Mucosa of rectum (tissue), 2 donors: ENCODE data around the gene TNFRSF21.
A peak's percentile ranks its signal among the peaks of the same experiment; 100 is the strongest.
"Not testable (repeated sequence)": the region's sequence is repeated elsewhere in the genome, so short reads cannot be mapped to it uniquely, and the experiment has no call there.

Experiments used
- H3K27ac ChIP-seq, 2 donors: one replicate each; pipeline ENCODE4 v1.7.0; 2013; ENCODE audit warnings: inconsistent platforms in 2 of 2, low read depth in 2 of 2, low read length in 2 of 2
- H3K27me3 ChIP-seq, 2 donors: one replicate each; pipeline ENCODE4 v1.7.0; 2013; ENCODE audit warnings: low read length in 2 of 2; ENCODE audit not compliant: control insufficient read depth in 2 of 2, insufficient read depth in 2 of 2
- H3K36me3 ChIP-seq, 2 donors: one replicate each; pipeline ENCODE4 v1.7.0; 2013; ENCODE audit warnings: low read length in 2 of 2; ENCODE audit not compliant: control insufficient read depth in 2 of 2, insufficient read depth in 2 of 2
- H3K4me1 ChIP-seq, 2 donors: one replicate each; pipeline ENCODE4 v1.7.0; 2013; ENCODE audit warnings: low read length in 2 of 2, mild to moderate bottlenecking in 1 of 2; ENCODE audit not compliant: control insufficient read depth in 2 of 2, insufficient read depth in 2 of 2
- H3K4me3 ChIP-seq, 2 donors: one replicate each; pipeline ENCODE4 v1.7.0; 2013; ENCODE audit warnings: low read length in 2 of 2
- H3K9ac ChIP-seq, 2 donors: one replicate each; pipeline ENCODE4 v1.7.0; 2013; ENCODE audit warnings: low read length in 2 of 2, low read depth in 1 of 2, mild to moderate bottlenecking in 1 of 2
- H3K9me3 ChIP-seq, 2 donors: one replicate each; pipeline ENCODE4 v1.7.0; 2013; ENCODE audit warnings: low read length in 2 of 2; ENCODE audit not compliant: control insufficient read depth in 2 of 2
- donor health status: healthy.
- donor health status: Normal muscosa, but diverticular disease.

Gene TNFRSF21

DNA sequence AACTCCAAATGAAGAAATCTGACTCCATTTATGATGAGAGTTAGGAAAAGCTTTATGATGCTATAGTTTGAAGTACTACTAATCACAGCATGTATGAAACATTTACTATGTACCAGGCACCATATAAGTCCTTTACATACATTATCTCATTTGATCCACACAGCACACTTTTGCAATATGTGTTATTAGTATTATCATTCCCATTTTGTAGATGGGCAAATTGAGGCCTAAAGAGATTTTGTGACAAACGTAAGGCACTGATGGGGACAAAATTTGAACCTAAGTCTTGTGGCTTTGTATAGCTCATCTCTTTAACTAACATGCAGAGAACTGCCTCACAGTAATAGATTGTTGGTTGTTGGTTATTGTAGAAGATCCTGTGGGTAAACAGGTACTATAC, 14.2 kb upstream of the TNFRSF21 start:
- Histone ChIP-seq H3K27me3 (no peaks in the 10 kb centered on the region), H3K4me1 (no peaks in the 10 kb centered on the region), H3K9ac (no peak overlapping the region), H3K27ac (no peak overlapping the region), H3K9me3 (no peaks in the 10 kb centered on the region), H3K4me3 (no peak overlapping the region), H3K36me3 (no peaks in the 10 kb centered on the region)

DNA sequence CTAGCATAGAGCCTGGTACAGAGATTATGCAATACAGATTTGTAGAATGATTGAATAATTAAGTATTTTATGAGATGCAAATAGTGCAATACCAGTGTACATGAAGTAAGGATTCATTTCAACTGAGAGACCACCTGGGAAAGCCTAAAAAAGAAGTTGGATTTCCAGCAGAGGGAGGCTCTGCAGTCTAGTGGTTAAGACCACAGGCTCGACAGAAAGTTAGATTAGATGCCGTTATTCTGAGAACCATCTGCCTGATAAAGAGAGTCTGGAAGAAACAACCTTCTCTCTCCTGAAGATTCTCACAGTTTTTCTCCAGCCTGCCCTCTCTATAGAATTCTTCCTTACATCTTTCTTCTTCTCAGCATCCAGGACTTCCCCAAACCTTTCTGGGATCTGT, 13.6 kb upstream of the TNFRSF21 start:
- Histone ChIP-seq H3K4me3 (no peak overlapping the region), H3K4me1 (no peaks in the 10 kb centered on the region), H3K27me3 (no peaks in the 10 kb centered on the region)

DNA sequence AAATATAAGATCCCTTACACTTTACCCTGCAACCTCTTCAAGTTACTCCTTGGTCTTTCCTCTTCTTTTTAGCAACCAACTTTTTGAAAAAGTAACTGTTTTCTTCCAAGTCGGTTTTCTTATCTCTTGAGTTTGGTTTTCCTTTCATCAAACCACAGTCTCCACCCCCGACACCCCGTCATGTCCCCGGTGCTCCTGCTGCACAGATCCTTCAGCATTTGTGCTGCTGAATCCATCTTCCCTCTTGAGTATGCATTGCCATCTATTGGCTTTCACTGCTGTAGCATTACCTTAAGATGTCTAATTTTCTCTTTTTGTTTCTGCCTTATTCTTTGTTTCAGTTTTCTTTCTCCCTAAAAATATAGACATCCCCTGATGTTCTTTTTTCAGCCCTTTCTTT, 11.9 kb upstream of the TNFRSF21 start:
- no peaks in the 10 kb centered on the region for H3K36me3 ChIP-seq
- no peaks in the 10 kb centered on the region for H3K27me3 ChIP-seq
- no peaks in the 10 kb centered on the region for H3K9me3 ChIP-seq
- no peak overlapping the region for H3K9ac ChIP-seq
- peaks cover 0 to 4% of the 10 kb centered on the region in 2 donors for H3K4me1 ChIP-seq
- H3K4me3 ChIP-seq = no peak overlapping the region
- H3K27ac ChIP-seq = no peak overlapping the region

More for the DNA sequence above, 13.6 kb upstream of the TNFRSF21 start:
- no peaks in the 10 kb centered on the region for H3K9me3 ChIP-seq
- H3K27ac ChIP-seq = no peak overlapping the region
- H3K36me3 ChIP-seq = no peaks in the 10 kb centered on the region
- H3K9ac ChIP-seq = no peak overlapping the region

DNA sequence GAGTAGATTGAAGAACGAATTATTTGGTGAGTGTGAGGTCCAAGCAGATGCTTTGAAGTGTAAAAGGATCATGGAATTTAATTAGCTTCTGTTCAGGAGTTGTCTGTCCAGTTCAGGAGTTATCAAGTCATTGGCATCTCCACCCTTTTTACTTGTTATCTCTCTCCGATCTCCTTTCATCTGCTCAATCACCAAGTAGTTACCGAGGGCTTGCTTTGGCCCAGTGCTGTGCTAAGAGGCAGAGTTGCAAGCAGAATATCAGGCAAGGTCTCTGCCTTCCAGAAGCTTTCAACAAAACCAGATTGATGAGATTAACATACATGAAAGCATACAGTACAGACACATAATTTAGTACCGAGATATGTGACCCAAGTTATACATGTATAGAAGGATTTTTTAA, 10.2 kb upstream of the TNFRSF21 start:
- H3K4me1 ChIP-seq = peaks cover 0 to 4% of the 10 kb centered on the region in 2 donors
- no peak overlapping the region for H3K4me3 ChIP-seq
- no peaks in the 10 kb centered on the region for H3K27me3 ChIP-seq
- H3K9ac ChIP-seq = no peak overlapping the region
- H3K9me3 ChIP-seq = no peaks in the 10 kb centered on the region
- no peak overlapping the region for H3K27ac ChIP-seq
- no peaks in the 10 kb centered on the region for H3K36me3 ChIP-seq

DNA sequence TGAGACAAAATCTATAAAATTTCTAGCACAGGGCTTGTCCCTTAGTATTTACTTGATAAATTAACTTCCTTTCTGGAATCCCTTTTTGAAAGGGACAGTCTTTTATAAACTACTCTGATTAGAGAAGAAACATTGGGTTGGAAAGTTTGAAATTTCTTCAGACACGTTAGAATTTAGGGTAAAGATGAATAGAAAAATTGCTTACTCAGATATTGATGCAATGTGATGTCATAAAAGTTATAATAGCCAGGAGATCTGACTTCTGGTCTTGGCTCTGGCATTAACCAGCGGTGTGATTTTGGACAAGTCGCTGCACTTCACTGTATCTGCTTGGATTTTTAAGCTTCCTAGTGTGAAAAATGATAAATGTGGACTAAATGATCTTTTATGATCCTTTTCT, 9.7 kb upstream of the TNFRSF21 start:
- Histone ChIP-seq H3K36me3 (no peaks in the 10 kb centered on the region), H3K4me1 (peaks cover 0 to 4% of the 10 kb centered on the region in 2 donors), H3K9me3 (no peaks in the 10 kb centered on the region), H3K4me3 (no peak overlapping the region), H3K9ac (no peak overlapping the region), H3K27ac (no peak overlapping the region), H3K27me3 (no peaks in the 10 kb centered on the region)

DNA sequence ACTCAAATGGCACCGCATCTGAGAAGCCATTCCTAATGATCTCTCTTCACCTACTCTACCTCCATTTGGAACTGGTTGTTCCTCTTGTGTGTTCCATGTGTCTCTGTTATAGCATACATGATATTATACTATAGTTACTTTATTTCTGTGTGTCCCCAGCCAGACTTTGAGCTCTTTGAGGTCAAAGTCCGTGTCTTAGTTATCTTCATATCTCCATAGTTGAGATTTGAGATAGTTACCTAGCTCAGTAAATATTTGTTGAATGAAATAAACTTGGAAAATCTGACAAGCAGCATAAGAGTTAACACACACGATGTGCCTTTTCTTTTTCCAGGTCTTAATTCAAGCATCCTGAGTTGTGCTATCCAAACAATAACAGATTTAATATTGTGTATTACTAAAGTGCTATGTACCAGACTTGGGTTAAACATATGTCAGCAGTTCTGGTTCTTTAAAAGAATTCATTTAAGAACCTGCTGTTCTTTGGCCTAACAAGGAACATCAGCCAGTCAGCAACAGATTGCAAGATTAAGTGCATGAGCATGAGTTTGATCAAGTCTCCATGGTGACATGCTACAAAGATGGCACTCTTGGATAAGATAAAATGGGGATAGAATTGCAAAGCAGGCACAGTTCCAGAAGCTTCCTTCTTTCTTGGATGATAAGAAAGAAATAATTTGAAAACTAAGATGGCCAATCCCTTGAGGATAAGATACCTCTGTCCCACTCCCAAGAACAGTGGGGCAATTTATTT, 8.7 kb upstream of the TNFRSF21 start:
- no peaks in the 10 kb centered on the region for H3K36me3 ChIP-seq
- peaks cover 0 to 4% of the 10 kb centered on the region in 2 donors for H3K4me1 ChIP-seq
- H3K4me3 ChIP-seq = no peak overlapping the region
- no peaks in the 10 kb centered on the region for H3K27me3 ChIP-seq
- no peak overlapping the region for H3K9ac ChIP-seq
- peak overlapping the region in 1 of 2 donors; percentile 60 for H3K27ac ChIP-seq
- H3K9me3 ChIP-seq = no peaks in the 10 kb centered on the region

DNA sequence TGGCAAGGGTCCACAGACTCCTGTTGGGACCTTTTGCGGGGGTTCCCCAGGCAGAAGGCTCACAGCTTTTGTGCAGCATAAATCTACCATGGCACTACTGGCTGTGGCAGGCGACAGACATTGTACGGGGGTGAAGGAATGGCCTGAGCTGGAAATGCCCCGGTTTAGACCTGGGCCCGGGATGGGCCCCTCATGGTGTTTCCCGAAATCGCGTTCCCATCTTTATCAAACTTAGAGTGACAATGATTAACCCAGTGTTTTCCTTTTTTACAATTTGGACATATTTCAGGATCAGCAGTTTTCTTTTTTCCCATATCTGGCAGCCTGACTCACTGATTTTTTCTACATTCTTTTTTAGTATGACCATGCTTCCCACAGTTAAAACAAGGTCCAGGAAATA, 5.5 kb upstream of the TNFRSF21 start:
- not testable (repeated sequence) for H3K27me3 ChIP-seq, H3K36me3 ChIP-seq, H3K27ac ChIP-seq, H3K4me3 ChIP-seq, H3K9me3 ChIP-seq, H3K9ac ChIP-seq, H3K4me1 ChIP-seq

DNA sequence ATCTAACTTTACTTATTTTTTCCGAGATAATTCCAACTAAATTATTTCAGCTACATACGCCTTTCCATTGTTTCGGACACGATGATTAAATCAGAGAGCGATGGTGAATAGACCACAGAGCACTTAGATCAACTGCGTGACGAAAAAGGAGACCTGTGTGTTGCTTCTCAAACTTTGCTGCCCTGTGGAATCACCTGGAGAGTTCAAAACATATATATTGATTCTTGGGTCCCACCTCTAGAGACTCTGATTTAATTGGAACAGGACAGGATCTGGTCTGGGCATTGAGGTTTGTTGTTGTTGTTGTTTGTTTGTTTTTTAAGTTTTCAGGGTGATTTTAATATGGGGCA, 401 bp upstream of the TNFRSF21 start:
- peaks cover 0 to 12% of the 10 kb centered on the region in 2 donors for H3K4me1 ChIP-seq
- peak overlapping the region; percentile 81 to 86 for H3K4me3 ChIP-seq
- no peak overlapping the region for H3K27ac ChIP-seq
- H3K27me3 ChIP-seq = peaks cover 0 to 2% of the 10 kb centered on the region in 2 donors
- H3K9ac ChIP-seq = peak overlapping the region in 1 of 2 donors; percentile 41
- no peaks in the 10 kb centered on the region for H3K36me3 ChIP-seq
- no peaks in the 10 kb centered on the region for H3K9me3 ChIP-seq

DNA sequence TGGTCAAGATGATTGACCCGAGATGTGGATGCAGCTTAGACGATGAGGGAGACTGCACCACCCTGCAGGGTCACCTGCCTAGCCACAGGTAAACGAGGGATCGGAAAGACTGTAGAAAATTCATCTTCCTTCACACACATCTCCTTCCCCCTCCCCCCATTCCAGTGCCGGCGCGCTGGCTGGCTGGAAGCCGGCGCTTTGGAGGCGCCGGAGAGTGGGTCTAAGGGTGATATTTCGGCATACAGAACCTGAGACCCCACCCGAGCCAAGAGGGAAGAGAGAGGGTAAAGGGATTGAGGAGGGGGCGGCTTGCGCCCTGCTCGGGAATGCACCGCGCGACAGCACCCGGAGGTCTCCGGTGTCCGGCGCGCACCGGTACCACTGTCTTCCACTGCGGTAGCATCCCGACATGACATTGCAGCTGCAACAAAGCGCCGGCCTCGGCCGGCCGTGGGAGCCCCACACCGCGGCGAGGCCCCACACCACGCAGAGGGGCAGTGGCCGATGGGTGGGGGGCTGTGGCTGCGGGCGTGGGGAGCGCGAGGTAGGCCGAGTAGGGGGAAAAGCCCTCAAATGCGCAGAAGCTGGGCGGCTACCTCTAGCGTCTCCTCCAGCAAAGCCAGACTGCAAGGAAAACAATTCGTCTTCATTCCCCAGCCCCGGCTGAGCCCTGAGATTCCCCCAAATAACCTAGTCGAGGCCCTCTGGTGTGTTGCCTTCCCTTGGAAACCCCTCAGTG, 984 bp downstream of the TNFRSF21 start:
- Histone ChIP-seq H3K27ac (peak overlapping the region; percentile 91 to 95), H3K4me1 (peaks cover 2 to 19% of the 10 kb centered on the region in 2 donors), H3K9ac (peak overlapping the region; percentile 89 to 91), H3K27me3 (peaks cover 0 to 2% of the 10 kb centered on the region in 2 donors), H3K4me3 (peak overlapping the region; percentile 81 to 86), H3K36me3 (no peaks in the 10 kb centered on the region), H3K9me3 (no peaks in the 10 kb centered on the region)

DNA sequence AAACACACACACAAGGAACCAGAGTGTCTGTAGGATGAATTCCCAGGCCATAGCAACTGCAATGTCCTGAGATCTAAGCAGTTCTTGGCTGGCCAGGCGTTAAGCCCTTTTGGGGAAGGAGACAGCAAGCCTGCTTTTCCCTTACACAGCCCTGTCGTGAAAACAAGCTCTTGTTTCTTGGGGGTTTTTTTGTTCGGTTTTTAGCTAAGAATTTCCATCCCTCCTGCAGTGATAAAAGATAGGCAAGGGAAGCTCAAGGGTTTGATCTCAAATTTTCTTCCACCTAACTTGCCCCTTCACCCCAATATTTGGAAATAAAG, 1.5 kb downstream of the TNFRSF21 start:
- Histone ChIP-seq H3K27ac (peak overlapping the region in 1 of 2 donors; percentile 91), H3K27me3 (peaks cover 0 to 2% of the 10 kb centered on the region in 2 donors)

More for the DNA sequence above, 1.5 kb downstream of the TNFRSF21 start:
- peaks cover 2 to 24% of the 10 kb centered on the region in 2 donors for H3K4me1 ChIP-seq
- no peaks in the 10 kb centered on the region for H3K9me3 ChIP-seq
- peak overlapping the region; percentile 89 to 91 for H3K9ac ChIP-seq
- peak overlapping the region; percentile 81 to 86 for H3K4me3 ChIP-seq
- H3K36me3 ChIP-seq = no peaks in the 10 kb centered on the region
